B cell (primary cell): ENCODE measurements around the gene PIK3C3. TPM values are rescaled to one million over a fixed set of nuclear protein-coding genes. Genes with fewer than 3 reads are reported as not detected.

Experiments
- ATAC-seq: fragments of 200-7000 bp; cut with Tn5 transposase; one replicate; pipeline ENCODE4 v1.10.0; 2021; ENCODE audit warnings: low read depth, mild to moderate bottlenecking, moderate number of reproducible peaks, moderate library complexity
- CTCF ChIA-PET: fragments of 350-600 bp; sonication (Branson Sonifier 250); formaldehyde crosslinking; loops from one replicate; lab custom pipeline; 2021; ENCODE audit warnings: antibody characterized with exemption, inconsistent platforms; lab: Charles Lee
- POLR2A ChIA-PET: fragments of 350-600 bp; sonication (Branson Sonifier 250); formaldehyde crosslinking; loops from one replicate; lab custom pipeline; 2021; ENCODE audit warnings: antibody characterized with exemption; lab: Charles Lee
- DNase-seq: peaks from one replicate; pipeline ENCODE4 v3.0.0; 2013
- H2AFZ ChIP-seq: 2 replicates; pipeline ENCODE4 v1.6.1; 2012; ENCODE audit warnings: mild to moderate bottlenecking, low read depth, low read length; ENCODE audit not compliant: insufficient read depth, poor library complexity, severe bottlenecking
- H3K27ac ChIP-seq, 2 donors: 1 replicate in 1 of 2; 2 replicates in 1 of 2; pipeline ENCODE4 v1.5.1; 2012 to 2013; ENCODE audit warnings: low read length in 2 of 2, mild to moderate bottlenecking in 2 of 2, moderate library complexity in 1 of 2
- H3K27me3 ChIP-seq, 4 experiments: fragments of 200-600 bp in 1 of 4; sonication (generic) in 1 of 4; replicated peaks in 1 of 4; 1 replicate in 2 of 4; 2 replicates in 2 of 4; pipeline versions ENCODE4 v1.6.1 to v1.7.0; 2013 to 2016; ENCODE audit warnings: low read length in 3 of 4, mild to moderate bottlenecking in 2 of 4, mixed read lengths in 1 of 4, moderate library complexity in 1 of 4; ENCODE audit not compliant: insufficient read depth in 4 of 4, control insufficient read depth in 3 of 4; ENCODE audit errors: control extremely low read depth in 1 of 4
- H3K36me3 ChIP-seq, 2 experiments: replicated peaks in 1 of 2; 1 replicate in 1 of 2; 2 replicates in 1 of 2; pipeline versions ENCODE4 v1.6.1 to v1.7.1; 2013; ENCODE audit warnings: low read length in 1 of 2; ENCODE audit not compliant: insufficient read depth in 2 of 2, control insufficient read depth in 1 of 2; ENCODE audit errors: control extremely low read depth in 1 of 2, extremely low read depth in 1 of 2
- H3K4me1 ChIP-seq, 2 donors: fragments of 200-600 bp in 1 of 2; sonication (generic) in 1 of 2; 1 replicate in 1 of 2; 2 replicates in 1 of 2; pipeline versions ENCODE4 v1.5.1 to v1.6.1; 2013 to 2017; ENCODE audit warnings: low read length in 2 of 2; ENCODE audit not compliant: control insufficient read depth in 2 of 2, insufficient read depth in 2 of 2
- H3K4me2 ChIP-seq: replicated peaks from 2 replicates; pipeline ENCODE3; 2012; ENCODE audit warnings: mild to moderate bottlenecking, low read depth, low read length; ENCODE audit not compliant: poor library complexity, severe bottlenecking
- H3K4me3 ChIP-seq, 5 experiments: fragments of 200-600 bp in 1 of 5; sonication (generic) in 1 of 5; 1 replicate in 3 of 5; 2 replicates in 2 of 5; pipeline versions ENCODE4 v1.5.1 to v1.7.0; 2011 to 2016; ENCODE audit warnings: low read length in 4 of 5, mild to moderate bottlenecking in 4 of 5, low read depth in 2 of 5, control low read depth in 1 of 5, moderate library complexity in 1 of 5; ENCODE audit not compliant: insufficient read depth in 1 of 5; ENCODE audit errors: control extremely low read depth in 1 of 5, extremely low read depth in 1 of 5
- H3K79me2 ChIP-seq: fragments of 200-600 bp; sonication (generic); one replicate; pipeline ENCODE4 v1.6.0; 2016; ENCODE audit warnings: low read length; ENCODE audit not compliant: control insufficient read depth, insufficient read depth
- H3K9ac ChIP-seq: fragments of 200-600 bp; sonication (generic); 2 replicates; pipeline ENCODE4 v1.6.1; 2017; ENCODE audit warnings: mild to moderate bottlenecking, low read length, moderate library complexity
- H3K9me3 ChIP-seq, 3 donors: one replicate each; pipeline versions ENCODE4 v1.6.1 to v1.7.1; 2013; ENCODE audit warnings: low read length in 2 of 3; ENCODE audit not compliant: control insufficient read depth in 2 of 3, insufficient read depth in 1 of 3; ENCODE audit errors: control extremely low read depth in 1 of 3
- H4K20me1 ChIP-seq: 2 replicates; pipeline ENCODE4 v1.6.0; 2012; ENCODE audit warnings: mild to moderate bottlenecking, low read length; ENCODE audit not compliant: insufficient read depth, control insufficient read depth, poor library complexity, severe bottlenecking
- H3K27ac Mint-ChIP-seq: one replicate; pipeline ENCODE4 v1.8.0; 2021; ENCODE audit warnings: mixed read lengths
- H3K27me3 Mint-ChIP-seq: one replicate; pipeline ENCODE4 v1.8.0; 2021; ENCODE audit warnings: mixed read lengths
- H3K4me1 Mint-ChIP-seq: one replicate; pipeline ENCODE4 v1.8.0; 2021; ENCODE audit warnings: mixed read lengths
- H3K4me3 Mint-ChIP-seq: one replicate; pipeline ENCODE4 v1.8.0; 2021; ENCODE audit warnings: mixed read lengths
- H3K9me3 Mint-ChIP-seq: one replicate; pipeline ENCODE4 v1.8.0; 2022; ENCODE audit warnings: mixed read lengths; ENCODE audit not compliant: insufficient read depth
- CTCF ChIP-seq: fragments of 200-600 bp; IDR thresholded peaks from one replicate; pipeline ENCODE4 v1.8.0; 2022; ENCODE audit warnings: antibody characterized with exemption, mild to moderate bottlenecking
- EZH2 ChIP-seq: IDR thresholded peaks from 2 replicates; pipeline ENCODE4 v1.6.1; 2012; ENCODE audit warnings: borderline replicate concordance, low read depth, mild to moderate bottlenecking, moderate library complexity, low read length; ENCODE audit not compliant: insufficient read depth, poor library complexity, severe bottlenecking
- WGBS: methylation state at CpG from one replicate; pipeline ENCODE4 v1.1.5; 2013; ENCODE audit warnings: missing lambda C conversion rate; ENCODE audit not compliant: insufficient coverage; 5-methylcytosine and 5-hydroxymethylcytosine counted together
- intact Hi-C: fragments of 100-400 bp; cut with micrococcal nuclease; formaldehyde crosslinking; loops from one replicate; pipeline ENCODE4 v1.10.0; 2022
- polyA minus RNA-seq: library from RNA; depleted of rRNA, polyadenylated mRNA; stranded (reverse); fragments of >200 nt; gene quantifications from 2 replicates; pipeline ENCODE4 v1.2.3, GENCODE V29; 2012
- polyA plus RNA-seq: library from polyadenylated mRNA; depleted of rRNA; stranded (reverse); fragments of >200 nt; gene quantifications from 2 replicates; pipeline ENCODE4 v1.2.3, GENCODE V29; 2012
- total RNA-seq, 2 donors: library from RNA; stranded (reverse); fragments of 120-200 nt in 1 of 2; gene quantifications; 1 replicate in 1 of 2; 2 replicates in 1 of 2; pipeline versions ENCODE4 v1.2.3 to v1.2.4, GENCODE V29; 2013 to 2022

Gene PIK3C3
- total RNA-seq (87.9 and 89.4 TPM in 2 replicates), polyA plus RNA-seq (13.2 and 13.3 TPM in 2 replicates), polyA minus RNA-seq (18.3 TPM in 2 replicates)
- 62.9 TPM for total RNA-seq (2013)

- DNase-seq = peak; percentile 98
These were observed at the start of gene PIK3C3 for GRCh38 chr18:41954827-41955613. TSS of gene PIK3C3 (plus strand) at chr18:41955234. CDS start at chr18:41955292, 58 bp downstream.

More at GRCh38 chr18:41954827-41955613, at the start of gene PIK3C3:
- Histone ChIP-seq H2AFZ (peak within 1 kb of the TSS; percentile 89), H3K27me3 (no peaks in the 10 kb centered on the region), H3K36me3 (peaks cover 12% of the 10 kb centered on the region in 2 experiments), H3K4me2 (peak within 1 kb of the TSS; percentile 79), H3K4me1 (peaks cover 17 to 18% of the 10 kb centered on the region in 2 donors), H3K79me2 (peaks cover 42% of the 10 kb centered on the region), H3K4me3 (peak within 1 kb of the TSS; percentile 69 to 96 (median 78)), H3K9ac (peak within 1 kb of the TSS; percentile 90), H3K9me3 (peaks cover 0 to 2% (median 0%) of the 10 kb centered on the region in 3 donors), H4K20me1 (no peaks in the 10 kb centered on the region), H3K27ac (peak within 1 kb of the TSS; percentile 38 to 88)
- peak within 1 kb of the TSS; percentile 100 for H3K4me3 Mint-ChIP-seq
- H3K27ac Mint-ChIP-seq = peak within 1 kb of the TSS; percentile 97
- peaks cover 18% of the 10 kb centered on the region for H3K27me3 Mint-ChIP-seq
- ChIA-PET CTCF (interaction anchor here (0.6 to 1.4 kb wide), 2 partner anchors 11 to 73 kb away, joined by 3 read pairs; no protein-coding TSS in a partner anchor), POLR2A (no interaction called here)
- peaks cover 2% of the 10 kb centered on the region for H3K9me3 Mint-ChIP-seq
- H3K4me1 Mint-ChIP-seq = peaks cover 32% of the 10 kb centered on the region
- intact Hi-C loops = no loop called here
- WGBS = 0% methylated on average over 33 of the region's 38 CpGs
- ATAC-seq = peak; percentile 96
- no peak for TF ChIP-seq EZH2
- TF ChIP-seq CTCF = no peak
